Trophoblast cell (in vitro differentiated cells and primary cell): Measurements from ENCODE around the gene HOXC6.

ENCODE experiments used
- DNase-seq, 2 donors: peaks; one replicate each; pipeline ENCODE4 v3.0.0-alpha.2; 2016
- H2AFZ ChIP-seq: 2 replicates; pipeline ENCODE4 v1.6.1; 2013; ENCODE audit warnings: low read length, moderate library complexity, mild to moderate bottlenecking; ENCODE audit not compliant: insufficient read depth, poor library complexity
- H2AK5ac ChIP-seq: 2 replicates; pipeline ENCODE4 v1.6.1; 2013; ENCODE audit warnings: mild to moderate bottlenecking, low read length
- H2BK120ac ChIP-seq: 2 replicates; pipeline ENCODE4 v1.6.1; 2013; ENCODE audit warnings: low read length, mild to moderate bottlenecking, moderate library complexity; ENCODE audit not compliant: insufficient read depth, poor library complexity
- H2BK12ac ChIP-seq: 2 replicates; pipeline ENCODE4 v1.6.1; 2013; ENCODE audit warnings: mild to moderate bottlenecking, low read length, moderate library complexity
- H2BK5ac ChIP-seq: 2 replicates; pipeline ENCODE4 v1.6.1; 2013; ENCODE audit warnings: low read length, low read depth, moderate library complexity, mild to moderate bottlenecking; ENCODE audit not compliant: poor library complexity
- H3K14ac ChIP-seq: 2 replicates; pipeline ENCODE4 v1.6.1; 2013; ENCODE audit warnings: mild to moderate bottlenecking, low read length
- H3K18ac ChIP-seq: 2 replicates; pipeline ENCODE4 v1.6.1; 2013; ENCODE audit warnings: mild to moderate bottlenecking, low read length
- H3K23ac ChIP-seq: 2 replicates; pipeline ENCODE4 v1.6.1; 2013; ENCODE audit warnings: low read length
- H3K27ac ChIP-seq: 2 replicates; pipeline ENCODE4 v1.5.1; 2013; ENCODE audit warnings: low read depth, mild to moderate bottlenecking, inconsistent platforms, low read length, moderate library complexity
- H3K27me3 ChIP-seq: 2 replicates; pipeline ENCODE4 v1.6.1; 2013; ENCODE audit warnings: inconsistent platforms, mild to moderate bottlenecking, low read length, moderate library complexity; ENCODE audit not compliant: insufficient read depth
- H3K36me3 ChIP-seq, 2 experiments: 1 replicate in 1 of 2; 2 replicates in 1 of 2; pipeline ENCODE4 v1.6.1; 2013; ENCODE audit warnings: low read length in 2 of 2, mild to moderate bottlenecking in 2 of 2, moderate library complexity in 1 of 2; ENCODE audit not compliant: insufficient read depth in 2 of 2, control insufficient read depth in 1 of 2
- H3K4ac ChIP-seq: 2 replicates; pipeline ENCODE4 v1.6.1; 2013; ENCODE audit warnings: low read depth, mild to moderate bottlenecking, low read length, moderate library complexity
- H3K4me1 ChIP-seq, 2 experiments: 1 replicate in 1 of 2; 2 replicates in 1 of 2; pipeline ENCODE4 v1.6.1; 2013; ENCODE audit warnings: low read length in 2 of 2, mild to moderate bottlenecking in 2 of 2, moderate library complexity in 1 of 2; ENCODE audit not compliant: insufficient read depth in 2 of 2, control insufficient read depth in 1 of 2
- H3K4me2 ChIP-seq: 2 replicates; pipeline ENCODE4 v1.6.1; 2013; ENCODE audit warnings: inconsistent platforms, mild to moderate bottlenecking, low read length, moderate library complexity
- H3K4me3 ChIP-seq: 2 replicates; pipeline ENCODE4 v1.5.1; 2013; ENCODE audit warnings: mild to moderate bottlenecking, low read depth, low read length, inconsistent platforms
- H3K79me1 ChIP-seq: one replicate; pipeline ENCODE4 v1.6.1; 2013; ENCODE audit warnings: low read length
- H3K79me2 ChIP-seq: 2 replicates; pipeline ENCODE4 v1.6.1; 2013; ENCODE audit warnings: low read length, mild to moderate bottlenecking; ENCODE audit not compliant: control insufficient read depth, insufficient read depth, poor library complexity
- H3K9ac ChIP-seq: 2 replicates; pipeline ENCODE4 v1.6.1; 2013; ENCODE audit warnings: mild to moderate bottlenecking, low read length
- H3K9me3 ChIP-seq: 2 replicates; pipeline ENCODE4 v1.6.1; 2013; ENCODE audit warnings: low read depth, mild to moderate bottlenecking, control low read depth, inconsistent platforms, low read length; ENCODE audit not compliant: insufficient read depth
- H4K12ac ChIP-seq: 2 replicates; pipeline ENCODE4 v1.6.1; 2013; ENCODE audit warnings: low read depth, mild to moderate bottlenecking, low read length, moderate library complexity
- H4K8ac ChIP-seq: 2 replicates; pipeline ENCODE4 v1.6.1; 2013; ENCODE audit warnings: low read depth, mild to moderate bottlenecking, low read length, moderate library complexity
- H4K91ac ChIP-seq: one replicate; pipeline ENCODE4 v1.6.1; 2013; ENCODE audit warnings: low read depth, mild to moderate bottlenecking, low read length, moderate library complexity
- WGBS: extraction: QIAGEN DNeasy Blood & Tissue Kit; methylation state at CpG from one replicate; pipeline ENCODE4 v1.1.7; 2013; ENCODE audit warnings: missing lambda C conversion rate; ENCODE audit not compliant: insufficient read length, insufficient coverage; ENCODE audit errors: extremely low coverage; 5-methylcytosine and 5-hydroxymethylcytosine counted together

The HOXC6 gene

GRCh38 chr12:54005531-54005852 is 22.7 kb upstream of the HOXC6 start:
- no peaks in the 10 kb centered on the region for H3K79me2 ChIP-seq

GRCh38 chr12:54005853-54006558 is 22.2 kb upstream of the HOXC6 start:
- Histone ChIP-seq H3K9me3 (peaks cover 8% of the 10 kb centered on the region), H2BK5ac (no peak overlapping the region), H3K79me1 (no peaks in the 10 kb centered on the region), H3K36me3 (no peaks in the 10 kb centered on the region), H3K23ac (no peak overlapping the region), H2BK120ac (no peak overlapping the region), H3K4ac (no peak overlapping the region), H3K27me3 (peaks cover 91% of the 10 kb centered on the region), H3K4me2 (no peak overlapping the region), H3K18ac (no peak overlapping the region), H3K4me1 (no peaks in the 10 kb centered on the region), H4K8ac (no peak overlapping the region), H3K9ac (no peak overlapping the region), H4K12ac (no peak overlapping the region), H3K4me3 (no peak overlapping the region), H2BK12ac (no peak overlapping the region), H3K79me2 (no peaks in the 10 kb centered on the region), H2AFZ (no peak overlapping the region), H3K14ac (no peak overlapping the region), H2AK5ac (no peak overlapping the region), H3K27ac (no peak overlapping the region), H4K91ac (no peak overlapping the region)
- no CpG with 5 or more reads among the region's 39 CpGs for WGBS
- DNase-seq, result peak; percentile 85 to 97

More at GRCh38 chr12:54005531-54005852, 22.7 kb upstream of the HOXC6 start:
- WGBS, result no CpG with 5 or more reads among the region's 26 CpGs
- Histone ChIP-seq H3K27me3 (peaks cover 92% of the 10 kb centered on the region), H3K4me3 (no peak overlapping the region), H2BK5ac (no peak overlapping the region), H3K79me1 (no peaks in the 10 kb centered on the region), H4K12ac (no peak overlapping the region), H3K9me3 (peaks cover 11% of the 10 kb centered on the region), H2AFZ (no peak overlapping the region), H3K27ac (no peak overlapping the region), H2BK120ac (no peak overlapping the region), H3K14ac (no peak overlapping the region), H4K8ac (no peak overlapping the region), H3K18ac (no peak overlapping the region), H4K91ac (no peak overlapping the region), H2BK12ac (no peak overlapping the region), H3K9ac (no peak overlapping the region), H3K4me1 (no peaks in the 10 kb centered on the region), H3K23ac (no peak overlapping the region), H3K4ac (no peak overlapping the region), H3K4me2 (no peak overlapping the region), H2AK5ac (no peak overlapping the region), H3K36me3 (no peaks in the 10 kb centered on the region)
- DNase-seq, result no peak

- Histone ChIP-seq H3K36me3 (no peaks in the 10 kb centered on the region), H3K4ac (no peak overlapping the region)
Measured at GRCh38 chr12:54006559-54007220, 21.6 kb upstream of the HOXC6 start.

GRCh38 chr12:54007538-54008259 is 20.5 kb upstream of the HOXC6 start:
- Histone ChIP-seq H3K18ac (no peak overlapping the region), H3K4me1 (no peaks in the 10 kb centered on the region), H3K23ac (no peak overlapping the region), H3K27me3 (peaks cover 82% of the 10 kb centered on the region), H2BK12ac (no peak overlapping the region), H3K4ac (no peak overlapping the region), H4K91ac (no peak overlapping the region), H3K79me2 (no peaks in the 10 kb centered on the region), H3K36me3 (no peaks in the 10 kb centered on the region), H3K14ac (no peak overlapping the region), H2AK5ac (no peak overlapping the region), H3K9me3 (peaks cover 6% of the 10 kb centered on the region), H3K79me1 (no peaks in the 10 kb centered on the region), H4K12ac (no peak overlapping the region), H3K27ac (no peak overlapping the region), H2BK120ac (no peak overlapping the region), H3K9ac (no peak overlapping the region), H2BK5ac (no peak overlapping the region), H3K4me3 (no peak overlapping the region), H4K8ac (no peak overlapping the region), H2AFZ (no peak overlapping the region), H3K4me2 (no peak overlapping the region)
- DNase-seq, result no peak
- WGBS, result no CpG with 5 or more reads among the region's 2 CpGs

More at GRCh38 chr12:54006559-54007220, 21.6 kb upstream of the HOXC6 start:
- Histone ChIP-seq H2BK120ac (no peak overlapping the region), H2BK5ac (no peak overlapping the region), H2AFZ (no peak overlapping the region), H3K23ac (no peak overlapping the region), H3K79me1 (no peaks in the 10 kb centered on the region), H3K18ac (no peak overlapping the region), H3K4me2 (no peak overlapping the region), H2AK5ac (no peak overlapping the region), H4K91ac (no peak overlapping the region), H3K4me3 (no peak overlapping the region), H3K9me3 (peaks cover 8% of the 10 kb centered on the region), H3K9ac (no peak overlapping the region), H3K4me1 (no peaks in the 10 kb centered on the region), H4K8ac (no peak overlapping the region), H3K27me3 (peaks cover 89% of the 10 kb centered on the region), H2BK12ac (no peak overlapping the region), H3K27ac (no peak overlapping the region), H3K79me2 (no peaks in the 10 kb centered on the region), H3K14ac (no peak overlapping the region), H4K12ac (no peak overlapping the region)
- DNase-seq, result no peak
- WGBS, result no CpG with 5 or more reads among the region's 22 CpGs
